Activated B cell treated with CpG ODN at 0.5 μM for 24 hours (primary cell): ENCODE measurements around the gene CAMTA1. TPM values are rescaled to one million over a fixed set of nuclear protein-coding genes. Genes with fewer than 3 reads are reported as not detected.

Source experiments
- ATAC-seq: fragments of 200-7000 bp; cut with Tn5 transposase; one replicate; pipeline ENCODE4 v1.10.0; 2021; ENCODE audit warnings: low read depth, mild to moderate bottlenecking, moderate library complexity
- CTCF ChIA-PET: fragments of 350-600 bp; sonication (Branson Sonifier 250); formaldehyde crosslinking; loops from one replicate; lab custom pipeline; 2021; ENCODE audit warnings: antibody characterized with exemption; lab: Charles Lee
- POLR2A ChIA-PET: fragments of 350-600 bp; sonication (Branson Sonifier 250); formaldehyde crosslinking; loops from one replicate; lab custom pipeline; 2021; ENCODE audit warnings: antibody characterized with exemption; lab: Charles Lee
- DNase-seq: peaks from one replicate; pipeline ENCODE4 v3.0.0; 2022
- H3K27ac Mint-ChIP-seq: one replicate; pipeline ENCODE4 v1.8.0; 2020; ENCODE audit warnings: mixed read lengths
- H3K27me3 Mint-ChIP-seq: one replicate; pipeline ENCODE4 v1.8.0; 2021; ENCODE audit warnings: mixed read lengths
- H3K36me3 Mint-ChIP-seq: one replicate; pipeline ENCODE4 v1.8.0; 2021; ENCODE audit warnings: low read depth, mixed read lengths
- H3K4me1 Mint-ChIP-seq: one replicate; pipeline ENCODE4 v1.8.0; 2021; ENCODE audit warnings: mixed read lengths
- H3K4me3 Mint-ChIP-seq: one replicate; pipeline ENCODE4 v1.8.0; 2020; ENCODE audit warnings: mild to moderate bottlenecking, mixed read lengths
- H3K9me3 Mint-ChIP-seq: one replicate; pipeline ENCODE4 v1.8.0; 2020; ENCODE audit warnings: mixed read lengths
- intact Hi-C: fragments of 100-400 bp; cut with micrococcal nuclease; formaldehyde crosslinking; loops from one replicate; pipeline ENCODE4 v1.15.1; 2024
- total RNA-seq: library from RNA; stranded (reverse); gene quantifications from 2 replicates; pipeline ENCODE4 v1.2.3, GENCODE V29; 2022
- TF ChIP-seq, protein P1 (sequence below): fragments of 200-600 bp; IDR thresholded peaks from one replicate; pipeline ENCODE4 v1.8.0; 2022; ENCODE audit warnings: antibody characterized with exemption, mild to moderate bottlenecking

Gene CAMTA1
- total RNA-seq, 1 donor from 2014 or later, result 49.8 TPM

DNA sequence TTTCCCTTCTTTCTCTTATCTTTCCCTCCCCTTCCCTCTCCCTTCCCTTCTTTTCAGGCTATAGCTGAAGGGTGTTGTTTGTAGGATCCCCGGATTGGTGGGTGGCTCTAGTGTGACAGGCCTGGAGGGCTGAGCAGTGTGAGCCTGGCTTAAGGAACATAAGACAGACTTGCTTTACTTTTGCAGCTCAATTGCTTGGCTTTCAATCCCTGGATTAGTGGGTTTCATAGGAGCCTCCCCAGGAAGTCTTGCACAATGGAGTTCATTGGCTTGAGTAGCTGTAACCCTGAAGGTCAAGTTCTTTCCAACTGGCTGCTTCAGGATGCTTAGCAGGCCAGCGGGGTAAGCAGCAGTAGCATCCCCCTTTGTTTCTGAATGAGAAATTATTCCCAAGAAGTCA lies 126.7 kb downstream of the CAMTA1 start:
- H3K4me1 Mint-ChIP-seq, result no peaks in the 10 kb centered on the region
- peaks cover 3% of the 10 kb centered on the region for H3K9me3 Mint-ChIP-seq
- H3K27me3 Mint-ChIP-seq, result peaks cover 25% of the 10 kb centered on the region
- ATAC-seq (no peak), DNase-seq (no peak)
- intact Hi-C loops, result no loop called here
- ChIA-PET CTCF (no interaction called here), POLR2A (no interaction called here)
- no peaks in the 10 kb centered on the region for H3K36me3 Mint-ChIP-seq
- no peak overlapping the region for H3K4me3 Mint-ChIP-seq
- no peak overlapping the region for H3K27ac Mint-ChIP-seq
- TF ChIP-seq, protein P1, sequence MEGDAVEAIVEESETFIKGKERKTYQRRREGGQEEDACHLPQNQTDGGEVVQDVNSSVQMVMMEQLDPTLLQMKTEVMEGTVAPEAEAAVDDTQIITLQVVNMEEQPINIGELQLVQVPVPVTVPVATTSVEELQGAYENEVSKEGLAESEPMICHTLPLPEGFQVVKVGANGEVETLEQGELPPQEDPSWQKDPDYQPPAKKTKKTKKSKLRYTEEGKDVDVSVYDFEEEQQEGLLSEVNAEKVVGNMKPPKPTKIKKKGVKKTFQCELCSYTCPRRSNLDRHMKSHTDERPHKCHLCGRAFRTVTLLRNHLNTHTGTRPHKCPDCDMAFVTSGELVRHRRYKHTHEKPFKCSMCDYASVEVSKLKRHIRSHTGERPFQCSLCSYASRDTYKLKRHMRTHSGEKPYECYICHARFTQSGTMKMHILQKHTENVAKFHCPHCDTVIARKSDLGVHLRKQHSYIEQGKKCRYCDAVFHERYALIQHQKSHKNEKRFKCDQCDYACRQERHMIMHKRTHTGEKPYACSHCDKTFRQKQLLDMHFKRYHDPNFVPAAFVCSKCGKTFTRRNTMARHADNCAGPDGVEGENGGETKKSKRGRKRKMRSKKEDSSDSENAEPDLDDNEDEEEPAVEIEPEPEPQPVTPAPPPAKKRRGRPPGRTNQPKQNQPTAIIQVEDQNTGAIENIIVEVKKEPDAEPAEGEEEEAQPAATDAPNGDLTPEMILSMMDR, result no peak

DNA sequence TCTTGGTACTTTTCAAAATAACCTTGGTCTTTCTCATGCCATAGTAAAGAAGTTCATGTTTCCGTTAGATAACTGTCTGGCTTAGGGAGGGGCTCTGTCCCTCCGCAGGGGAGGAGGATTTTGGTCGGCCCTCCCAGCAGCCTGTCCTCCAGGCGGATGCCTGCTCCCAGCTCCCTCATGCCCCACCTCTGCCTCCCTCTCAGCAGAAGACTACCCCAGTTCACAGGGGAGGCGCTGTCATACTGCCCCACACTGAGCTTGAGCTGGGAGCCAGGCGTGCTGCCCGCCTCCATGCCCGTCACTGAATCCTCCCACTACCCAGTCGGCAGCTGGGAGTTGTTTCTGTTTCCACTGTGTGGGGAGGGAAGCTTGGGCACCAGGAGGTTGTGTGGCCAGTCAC lies 127.3 kb downstream of the CAMTA1 start:
- H3K4me1 Mint-ChIP-seq, result no peaks in the 10 kb centered on the region
- ATAC-seq (no peak), DNase-seq (no peak)
- H3K27ac Mint-ChIP-seq, result no peak overlapping the region
- ChIA-PET POLR2A (no interaction called here), CTCF (no interaction called here)
- peaks cover 27% of the 10 kb centered on the region for H3K27me3 Mint-ChIP-seq
- intact Hi-C loops, result no loop called here
- TF ChIP-seq, protein P1, result no peak
- peaks cover 3% of the 10 kb centered on the region for H3K9me3 Mint-ChIP-seq
- H3K36me3 Mint-ChIP-seq, result no peaks in the 10 kb centered on the region
- no peak overlapping the region for H3K4me3 Mint-ChIP-seq

DNA sequence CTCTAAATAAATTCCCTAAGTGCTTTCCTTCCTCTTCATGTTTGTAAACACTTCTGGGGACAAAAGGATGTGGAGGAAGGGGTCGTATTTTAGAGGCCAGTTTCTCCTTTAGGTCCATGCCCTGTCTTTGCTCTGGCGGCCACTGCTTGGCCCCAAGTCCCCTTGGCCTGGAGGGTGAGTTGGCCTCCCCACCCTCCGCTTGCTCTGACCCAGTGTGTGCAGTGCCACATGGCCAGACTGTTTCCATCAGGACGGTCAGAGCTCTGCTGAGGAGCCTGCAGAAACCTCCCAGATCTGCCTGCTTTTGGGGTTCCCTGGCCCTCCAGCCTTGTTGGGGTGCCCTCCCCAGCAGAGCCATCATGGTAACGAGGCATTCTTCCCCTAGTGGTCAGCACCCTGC lies 127.8 kb downstream of the CAMTA1 start:
- CTCF ChIA-PET, result no interaction called here
- POLR2A ChIA-PET, result no interaction called here
- intact Hi-C loops, result no loop called here
- Mint-ChIP-seq H3K36me3 (no peaks in the 10 kb centered on the region), H3K9me3 (peaks cover 3% of the 10 kb centered on the region), H3K27me3 (peaks cover 27% of the 10 kb centered on the region), H3K4me3 (no peak overlapping the region), H3K27ac (no peak overlapping the region), H3K4me1 (no peaks in the 10 kb centered on the region)
- ATAC-seq, result no peak
- TF ChIP-seq, protein P1, result no peak
- no peak for DNase-seq

DNA sequence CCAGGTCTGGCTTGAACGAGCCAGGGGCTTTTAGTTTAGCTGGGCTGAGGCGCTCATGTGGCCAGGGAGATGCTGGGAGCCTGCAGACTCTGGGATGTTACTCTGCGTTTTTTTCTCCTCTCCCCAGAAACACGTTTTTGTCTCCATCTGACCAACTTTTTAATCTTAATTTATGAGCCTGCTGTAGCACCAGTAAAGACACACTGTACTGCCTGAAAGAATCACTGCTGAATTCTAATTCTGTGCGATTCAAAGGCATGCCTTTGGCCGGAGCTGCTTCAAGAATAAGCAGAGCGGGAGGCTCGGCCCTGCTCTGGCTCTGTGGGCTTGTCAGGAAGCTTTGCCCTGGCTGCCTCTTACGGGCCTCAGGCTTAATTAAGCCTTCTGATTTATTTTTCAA lies 129.5 kb downstream of the CAMTA1 start:
- peaks cover 23% of the 10 kb centered on the region for H3K27me3 Mint-ChIP-seq
- H3K27ac Mint-ChIP-seq, result no peak overlapping the region
- POLR2A ChIA-PET, result no interaction called here
- peaks cover 3% of the 10 kb centered on the region for H3K9me3 Mint-ChIP-seq
- TF ChIP-seq, protein P1, result no peak
- CTCF ChIA-PET, result no interaction called here
- H3K4me3 Mint-ChIP-seq, result no peak overlapping the region
- H3K36me3 Mint-ChIP-seq, result no peaks in the 10 kb centered on the region
- ATAC-seq (no peak), DNase-seq (no peak)
- H3K4me1 Mint-ChIP-seq, result no peaks in the 10 kb centered on the region
- intact Hi-C loops, result no loop called here

DNA sequence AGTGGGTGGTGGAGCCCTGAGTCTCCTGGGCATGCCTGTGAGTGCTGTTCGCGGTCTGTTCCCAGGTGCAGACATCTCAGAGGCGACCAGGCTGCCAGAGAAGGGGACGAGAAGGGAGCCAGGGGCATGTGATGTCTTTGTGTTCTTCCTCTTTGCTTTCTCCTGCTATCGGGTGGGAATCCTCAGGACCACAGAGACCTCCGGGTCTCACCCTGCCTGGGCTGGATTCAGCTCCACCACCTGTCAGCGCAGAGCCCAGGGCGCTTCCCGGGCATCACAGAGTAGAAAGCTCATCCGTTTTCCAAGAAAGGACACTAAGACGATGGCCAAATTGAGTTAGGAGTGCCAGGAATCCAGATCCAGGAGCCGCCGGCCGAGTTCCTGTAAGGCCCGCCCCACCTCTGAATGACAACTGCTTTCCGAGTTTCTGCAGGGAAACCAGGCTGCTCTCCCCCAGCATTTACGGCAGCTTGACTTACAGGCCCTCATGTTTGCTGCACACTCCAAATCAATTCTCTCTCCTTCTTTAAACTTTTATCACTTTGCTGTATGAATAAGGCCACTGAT lies 130.8 kb downstream of the CAMTA1 start:
- POLR2A ChIA-PET, result no interaction called here
- no peak overlapping the region for H3K27ac Mint-ChIP-seq
- no peak for DNase-seq
- no peak for ATAC-seq
- H3K36me3 Mint-ChIP-seq, result no peaks in the 10 kb centered on the region
- intact Hi-C loops, result no loop called here
- TF ChIP-seq, protein P1, result no peak
- CTCF ChIA-PET, result no interaction called here
- peaks cover 3% of the 10 kb centered on the region for H3K9me3 Mint-ChIP-seq
- H3K4me1 Mint-ChIP-seq, result no peaks in the 10 kb centered on the region
- peaks cover 22% of the 10 kb centered on the region for H3K27me3 Mint-ChIP-seq
- H3K4me3 Mint-ChIP-seq, result no peak overlapping the region
